Measurements from ENCODE around the gene TSPOAP1.

TSPOAP1 gene

GRCh38 chr17:58278661-58279015 lies 50.0 kb downstream of the TSPOAP1 start:
- DNase-seq (ENCODE audit: low read depth, low spot score), result no peak

- no peak for DNase-seq (ENCODE audit: low read depth, low spot score)
These were observed 50.6 kb downstream of the TSPOAP1 start for GRCh38 chr17:58277802-58278595.

GRCh38 chr17:58277107-58277801 lies 51.3 kb downstream of the TSPOAP1 start:
- DNase-seq (ENCODE audit: low read depth, low spot score), result no peak

- no peak for DNase-seq (ENCODE audit: low read depth, low spot score)
These were observed 52.2 kb downstream of the TSPOAP1 start for GRCh38 chr17:58276423-58276822.

GRCh38 chr17:58275417-58275816 lies 53.2 kb downstream of the TSPOAP1 start:
- DNase-seq (ENCODE audit: low read depth, low spot score), result no peak

- no peak for DNase-seq (ENCODE audit: low read depth, low spot score)
These were observed 55.0 kb downstream of the TSPOAP1 start for GRCh38 chr17:58273453-58274104.

GRCh38 chr17:58272367-58273280 lies 56.0 kb downstream of the TSPOAP1 start:
- no peak for DNase-seq (ENCODE audit: low read depth, low spot score)

GRCh38 chr17:58271216-58271931 lies 57.2 kb downstream of the TSPOAP1 start:
- no peak for DNase-seq (ENCODE audit: low read depth, low spot score)

GRCh38 chr17:58270476-58271215 lies 57.9 kb downstream of the TSPOAP1 start:
- DNase-seq (ENCODE audit: low read depth, low spot score), result no peak

GRCh38 chr17:58269557-58270291 lies 58.9 kb downstream of the TSPOAP1 start:
- DNase-seq (ENCODE audit: low read depth, low spot score), result no peak

GRCh38 chr17:58268774-58269556 lies 59.6 kb downstream of the TSPOAP1 start:
- DNase-seq (ENCODE audit: low read depth, low spot score), result no peak

- DNase-seq (ENCODE audit: low read depth, low spot score), result no peak
These were observed 60.3 kb downstream of the TSPOAP1 start for GRCh38 chr17:58268326-58268725.

- DNase-seq (ENCODE audit: low read depth, low spot score), result no peak
These were observed 61.0 kb downstream of the TSPOAP1 start for GRCh38 chr17:58267347-58268324.

GRCh38 chr17:58265902-58266875 lies 62.4 kb downstream of the TSPOAP1 start:
- no peak for DNase-seq (ENCODE audit: low read depth, low spot score)

- no peak for DNase-seq (ENCODE audit: low read depth, low spot score)
These were observed 63.3 kb downstream of the TSPOAP1 start for GRCh38 chr17:58265271-58265670.

GRCh38 chr17:58264407-58265103 lies 64.0 kb downstream of the TSPOAP1 start:
- no peak for DNase-seq (ENCODE audit: low read depth, low spot score)
